Measurements from ENCODE around the gene SP2.
"Not testable (repeated sequence)": the region's sequence is repeated elsewhere in the genome, so short reads cannot be mapped to it uniquely, and the experiment has no call there.

Gene SP2

GRCh38 chr17:47929218-47930000 is 33.4 kb downstream of the SP2 start:
- DNase-seq (ENCODE audit: low read depth) = no peak
- TF ChIP-seq CTCF (IDR thresholded peaks at IDR 0.05; ENCODE audit: control insufficient read depth, insufficient read depth, low read depth, low read length, missing control alignments) = no peak
- no peak overlapping the region for H3K4me3 ChIP-seq (ENCODE audit: control insufficient read depth, low read depth, low read length)

GRCh38 chr17:47931848-47932247 is 35.8 kb downstream of the SP2 start:
- H3K4me3 ChIP-seq (ENCODE audit: control insufficient read depth, low read depth, low read length) = no peak overlapping the region
- DNase-seq (ENCODE audit: low read depth) = no peak
- TF ChIP-seq CTCF (IDR thresholded peaks at IDR 0.05; ENCODE audit: control insufficient read depth, insufficient read depth, low read depth, low read length, missing control alignments) = no peak

DNA sequence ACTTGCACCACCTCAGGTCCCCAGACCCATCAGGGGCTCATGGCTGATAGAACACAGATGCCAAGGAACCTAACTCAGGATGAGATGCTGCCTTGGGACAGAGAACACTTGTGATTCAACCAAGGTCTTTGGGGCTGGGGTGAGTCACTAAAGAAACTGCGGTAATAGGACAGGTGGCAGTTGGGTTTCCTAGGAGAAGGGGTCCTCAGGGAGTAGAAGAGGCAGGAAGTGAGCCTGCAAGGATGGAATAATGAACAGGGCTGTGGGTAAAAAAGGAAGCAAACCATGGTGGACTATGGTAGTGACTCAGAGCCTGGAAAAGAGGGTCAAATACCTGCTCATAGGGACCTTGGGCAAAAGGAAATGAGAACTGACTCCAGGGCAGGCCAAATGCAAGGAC is 38.8 kb downstream of the SP2 start:
- TF ChIP-seq CTCF (IDR thresholded peaks at IDR 0.05; ENCODE audit: control insufficient read depth, insufficient read depth, low read depth, low read length, missing control alignments) = no peak
- H3K4me3 ChIP-seq (ENCODE audit: control insufficient read depth, low read depth, low read length) = no peak overlapping the region
- no peak for DNase-seq (ENCODE audit: low read depth)

DNA sequence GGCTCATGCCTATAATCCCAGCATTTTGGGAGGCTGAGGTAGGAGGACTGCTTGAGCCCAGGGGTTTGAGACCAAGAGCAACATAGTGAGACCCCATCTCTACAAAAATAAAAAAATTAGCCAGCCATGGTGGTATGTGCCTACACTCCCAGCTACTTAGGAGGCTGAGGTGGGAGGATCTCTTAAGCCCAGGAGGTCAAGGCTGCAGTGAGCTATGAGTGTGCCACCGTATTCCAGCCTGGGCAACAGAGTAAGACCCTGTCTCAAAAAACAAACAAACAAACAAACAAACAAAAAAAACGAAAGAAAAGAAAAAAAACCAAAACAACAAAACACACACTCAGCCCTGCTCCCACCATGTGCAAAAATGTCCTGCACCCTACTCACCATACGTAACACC is 39.4 kb downstream of the SP2 start:
- DNase-seq (ENCODE audit: low read depth) = not testable (repeated sequence)

DNA sequence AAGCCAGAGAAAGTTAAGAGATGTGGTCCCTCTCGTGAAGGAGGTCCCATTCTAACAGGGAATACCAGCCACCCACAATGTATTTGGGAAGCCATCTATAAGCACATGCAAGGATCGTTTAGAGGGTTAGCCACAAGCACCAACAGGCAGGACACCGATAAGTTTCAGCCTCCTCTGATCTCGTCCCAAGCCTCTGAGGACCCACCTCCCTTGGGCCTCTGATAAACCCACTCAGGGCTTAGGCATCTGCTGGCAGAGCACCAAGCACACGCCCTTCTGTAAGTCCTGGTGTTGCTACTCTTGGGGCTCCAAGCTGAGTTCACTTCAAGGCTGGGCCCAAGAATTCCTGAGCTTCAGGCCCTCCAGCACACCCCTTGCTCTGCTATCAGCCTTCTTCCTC is 39.9 kb downstream of the SP2 start:
- no peak overlapping the region for H3K4me3 ChIP-seq (ENCODE audit: control insufficient read depth, low read depth, low read length)
- TF ChIP-seq CTCF (IDR thresholded peaks at IDR 0.05; ENCODE audit: control insufficient read depth, insufficient read depth, low read depth, low read length, missing control alignments) = no peak
- DNase-seq (ENCODE audit: low read depth) = peak; percentile 42

More for the DNA sequence above, 39.4 kb downstream of the SP2 start:
- H3K4me3 ChIP-seq (ENCODE audit: control insufficient read depth, low read depth, low read length) = not testable (repeated sequence)

GRCh38 chr17:47937941-47938340 is 41.9 kb downstream of the SP2 start:
- no peak for DNase-seq (ENCODE audit: low read depth)
- no peak for TF ChIP-seq CTCF (IDR thresholded peaks at IDR 0.05; ENCODE audit: control insufficient read depth, insufficient read depth, low read depth, low read length, missing control alignments)
- H3K4me3 ChIP-seq (ENCODE audit: control insufficient read depth, low read depth, low read length) = no peak overlapping the region

DNA sequence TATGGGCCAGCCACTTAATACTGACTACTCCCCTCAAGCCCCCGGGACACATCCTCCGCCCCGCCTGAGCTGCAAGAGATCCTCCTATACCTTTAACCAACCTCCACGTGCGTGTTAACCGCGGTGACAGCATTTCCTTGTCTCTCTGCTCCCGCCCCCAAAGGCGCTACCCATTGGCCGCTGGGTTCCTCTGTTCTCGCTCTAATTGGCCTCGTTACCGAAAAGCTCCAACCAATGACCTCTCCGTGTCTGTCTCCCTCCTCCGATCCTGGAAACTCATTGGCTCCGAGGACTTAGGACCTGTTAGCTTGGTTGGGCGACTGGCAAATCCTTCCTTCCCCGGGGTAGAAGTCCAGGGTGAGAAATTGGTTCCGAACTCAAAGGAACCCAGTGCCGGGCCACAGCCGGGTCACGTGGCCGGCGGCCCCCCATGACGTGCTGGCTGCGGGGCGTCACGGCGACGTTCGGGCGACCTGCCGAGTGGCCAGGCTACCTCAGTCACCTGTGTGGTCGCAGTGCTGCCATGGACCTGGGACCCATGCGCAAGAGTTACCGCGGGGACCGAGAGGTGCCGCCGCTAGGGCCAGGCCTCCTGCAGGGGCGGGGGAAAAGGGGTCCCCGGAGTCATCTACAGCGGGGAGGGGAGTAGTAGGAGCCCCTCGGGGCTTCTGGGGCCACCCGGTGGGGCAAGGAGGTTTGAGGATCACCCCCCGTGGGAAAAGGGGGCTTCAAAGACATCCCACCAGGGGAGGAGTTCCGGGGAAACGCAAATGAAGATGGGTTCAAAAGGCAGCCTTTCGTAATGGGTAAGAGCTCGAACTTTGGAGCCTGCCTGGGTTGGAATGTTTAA is 45.4 kb downstream of the SP2 start, which contains the start of gene PNPO:
PNPO (plus strand) TSS at position 326 of the 850 bp plus-strand sequence; CDS start at position 431, 105 bp downstream.
- peak; percentile 93 for DNase-seq (ENCODE audit: low read depth)
- peak within 1 kb of the TSS; percentile 85 for H3K4me3 ChIP-seq (ENCODE audit: control insufficient read depth, low read depth, low read length)
- TF ChIP-seq CTCF (IDR thresholded peaks at IDR 0.05; ENCODE audit: control insufficient read depth, insufficient read depth, low read depth, low read length, missing control alignments) = no peak

Measured in AG09309 (cell line).